ENCODE measurements around the gene KNSTRN. TPM values are rescaled to one million over a fixed set of nuclear protein-coding genes. Genes with fewer than 3 reads are reported as not detected.

Gene KNSTRN
- total and polyA plus RNA-seq, 2 of the 8 experiments (the other 6 are each of a cell fraction or from before 2014, with no cell fraction given), result 25.1 to 79.4 TPM

DNA sequence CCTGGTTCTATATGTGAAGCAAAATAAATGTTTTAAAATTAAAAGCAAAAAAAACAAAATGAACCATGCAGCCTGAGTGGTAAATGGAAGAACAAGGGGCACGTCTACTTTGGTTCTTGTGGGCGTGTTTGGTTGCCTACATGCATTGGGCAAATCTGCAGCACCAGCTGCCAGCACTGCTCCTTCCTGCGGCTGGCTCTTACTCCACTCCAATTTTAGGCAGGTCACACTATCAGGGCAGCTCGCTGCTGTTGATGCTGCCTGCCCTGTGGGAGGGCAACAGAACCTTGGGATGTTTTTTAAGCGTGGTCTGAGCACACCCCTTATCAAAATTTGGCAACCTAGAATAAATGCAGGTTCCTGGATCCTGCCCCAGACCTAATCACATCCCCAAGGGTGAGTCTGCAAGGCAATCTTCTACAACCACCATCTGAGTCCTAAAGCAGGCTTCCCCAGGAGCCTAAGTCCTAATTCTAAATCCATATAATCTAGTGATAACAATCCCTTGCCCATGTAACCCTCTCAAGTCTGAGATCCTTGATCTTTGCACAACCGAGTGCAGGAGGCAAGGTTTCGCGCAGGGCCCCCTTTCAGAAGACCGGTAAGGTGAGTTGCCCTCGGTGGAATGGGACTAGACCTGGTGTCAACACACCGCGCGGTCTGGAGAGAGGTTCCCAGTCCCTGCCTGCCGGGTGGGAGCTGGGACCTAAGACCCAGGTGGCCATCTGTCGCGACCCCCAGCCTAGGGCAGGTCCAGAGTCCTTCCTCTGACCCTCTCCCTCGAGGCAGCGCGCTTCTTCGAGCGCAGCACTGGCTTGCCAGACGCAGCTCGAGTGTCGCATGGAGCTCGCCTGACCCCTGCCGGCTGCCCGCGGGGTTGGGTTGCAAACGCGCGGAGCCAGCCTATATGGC is 39.0 kb downstream of the KNSTRN start (continued):
- TF ChIP-seq CBX8 (IDR thresholded peaks at IDR 0.05; ENCODE audit: borderline replicate concordance, low read depth, low read length), result no peak
- no peak for TF ChIP-seq ASH2L (IDR thresholded peaks at IDR 0.05; ENCODE audit: low read length)
- no peak for TF ChIP-seq RFX5 (IDR thresholded peaks at IDR 0.05; ENCODE audit: borderline replicate concordance, low read depth, low read length)
- no peak for TF ChIP-seq SUZ12 (IDR thresholded peaks at IDR 0.05; ENCODE audit: low read length)
- TF ChIP-seq, protein P1, sequence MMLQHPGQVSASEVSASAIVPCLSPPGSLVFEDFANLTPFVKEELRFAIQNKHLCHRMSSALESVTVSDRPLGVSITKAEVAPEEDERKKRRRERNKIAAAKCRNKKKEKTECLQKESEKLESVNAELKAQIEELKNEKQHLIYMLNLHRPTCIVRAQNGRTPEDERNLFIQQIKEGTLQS (IDR thresholded peaks at IDR 0.05; ENCODE audit: insufficient read depth, low read depth, low read length), result no peak
- no peak for TF ChIP-seq SIN3A (conservative IDR thresholded peaks at IDR 0.05 in 1 of 2, IDR thresholded peaks at IDR 0.05 in 1 of 2; ENCODE audit: low read depth in 1 of 2, low read length in 2 of 2)
- no peak for TF ChIP-seq EGR1 (IDR thresholded peaks at IDR 0.05; ENCODE audit: borderline replicate concordance, low read depth, low read length)
- TF ChIP-seq, protein P2, sequence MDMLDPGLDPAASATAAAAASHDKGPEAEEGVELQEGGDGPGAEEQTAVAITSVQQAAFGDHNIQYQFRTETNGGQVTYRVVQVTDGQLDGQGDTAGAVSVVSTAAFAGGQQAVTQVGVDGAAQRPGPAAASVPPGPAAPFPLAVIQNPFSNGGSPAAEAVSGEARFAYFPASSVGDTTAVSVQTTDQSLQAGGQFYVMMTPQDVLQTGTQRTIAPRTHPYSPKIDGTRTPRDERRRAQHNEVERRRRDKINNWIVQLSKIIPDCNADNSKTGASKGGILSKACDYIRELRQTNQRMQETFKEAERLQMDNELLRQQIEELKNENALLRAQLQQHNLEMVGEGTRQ (IDR thresholded peaks at IDR 0.05; ENCODE audit: low read length), result no peak
- no peak for TF ChIP-seq PHF8 (conservative IDR thresholded peaks at IDR 0.05; ENCODE audit: low read depth, low read length)
- no peak for TF ChIP-seq SP1 (IDR thresholded peaks at IDR 0.05; ENCODE audit: low read depth, low read length)
- no peak for TF ChIP-seq EZH2 (IDR thresholded peaks at IDR 0.05; ENCODE audit: low read depth, low read length, severe bottlenecking)
- TF ChIP-seq CHD2 (IDR thresholded peaks at IDR 0.05; ENCODE audit: low read length), result no peak
- TF ChIP-seq SP2 (IDR thresholded peaks at IDR 0.05; ENCODE audit: low read length), result no peak
- no peak for TF ChIP-seq CBX5 (IDR thresholded peaks at IDR 0.05; ENCODE audit: low read depth, low read length)
- no peak for TF ChIP-seq RNF2 (IDR thresholded peaks at IDR 0.05; ENCODE audit: borderline replicate concordance, low read depth, low read length, missing control alignments, poor library complexity, severe bottlenecking)
- TF ChIP-seq JUN (IDR thresholded peaks at IDR 0.05; ENCODE audit: low read depth, low read length), result no peak
- TF ChIP-seq BRCA1 (IDR thresholded peaks at IDR 0.05; ENCODE audit: low read depth, low read length), result no peak
- TF ChIP-seq POLR2AphosphoS5 (IDR thresholded peaks at IDR 0.05; ENCODE audit: low read depth, low read length), result peak; percentile 48; the same call in 1 of the 2 replicates
- no peak for TF ChIP-seq ZNF274 (IDR thresholded peaks at IDR 0.05; ENCODE audit: borderline replicate concordance, extremely low read depth, low read length)

All from H1 (cell line).